GM18907 (cell line): Measurements from ENCODE around the gene SPRR2A.
"Not testable (repeated sequence)": the region's sequence is repeated elsewhere in the genome, so short reads cannot be mapped to it uniquely, and the experiment has no call there.

ENCODE experiments used
- ATAC-seq: cut with Tn5 transposase; IDR thresholded peaks from one replicate; pipeline ENCODE4 v1.9.1; 2021; ENCODE audit warnings: mild to moderate bottlenecking, moderate library complexity; ENCODE audit not compliant: unreplicated experiment

The SPRR2A gene

DNA sequence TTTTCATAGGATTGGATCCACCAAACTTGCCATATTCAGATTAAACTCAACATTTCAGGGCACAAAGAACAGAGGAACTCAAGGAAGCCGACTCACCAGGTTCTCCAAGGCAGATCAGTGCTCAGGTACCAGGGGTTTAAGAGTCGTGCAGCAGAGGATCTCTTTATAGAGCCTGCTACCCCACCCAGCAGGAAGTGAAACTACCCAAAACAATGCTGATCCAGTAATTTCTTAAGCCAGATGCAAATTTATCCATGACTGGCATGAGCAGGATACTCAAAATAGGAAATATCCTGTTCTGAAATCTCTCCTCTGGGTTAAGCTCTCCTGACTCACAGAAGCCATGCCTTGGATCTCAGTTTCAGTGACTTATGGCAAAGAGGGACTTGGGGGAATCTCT is at the start of gene SPRR2A:
Gene SPRR2A (minus strand): TSS at position 138 of the 400 bp plus-strand sequence. CDS start 777 bp downstream, outside the sequence.
- no peak for ATAC-seq

DNA sequence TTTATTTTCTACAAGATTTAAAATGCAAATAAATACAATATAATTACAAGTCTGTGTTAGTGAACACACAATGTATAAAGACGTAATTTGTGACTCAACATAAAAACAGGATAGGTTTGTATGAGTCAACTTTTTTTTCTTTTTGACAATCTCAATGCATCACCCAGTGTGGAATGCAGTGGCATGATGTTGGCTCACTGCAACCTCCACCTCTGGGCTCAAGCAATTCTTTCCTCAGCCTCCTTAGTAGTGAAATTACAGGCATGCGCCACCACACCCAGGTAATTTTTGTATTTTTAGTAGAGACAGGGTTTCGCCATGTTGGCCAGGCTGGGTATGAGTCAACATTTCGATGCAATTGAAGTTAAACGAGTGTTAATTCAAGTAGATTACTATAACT is 42.9 kb upstream of the SPRR2A start:
- ATAC-seq: no peak

DNA sequence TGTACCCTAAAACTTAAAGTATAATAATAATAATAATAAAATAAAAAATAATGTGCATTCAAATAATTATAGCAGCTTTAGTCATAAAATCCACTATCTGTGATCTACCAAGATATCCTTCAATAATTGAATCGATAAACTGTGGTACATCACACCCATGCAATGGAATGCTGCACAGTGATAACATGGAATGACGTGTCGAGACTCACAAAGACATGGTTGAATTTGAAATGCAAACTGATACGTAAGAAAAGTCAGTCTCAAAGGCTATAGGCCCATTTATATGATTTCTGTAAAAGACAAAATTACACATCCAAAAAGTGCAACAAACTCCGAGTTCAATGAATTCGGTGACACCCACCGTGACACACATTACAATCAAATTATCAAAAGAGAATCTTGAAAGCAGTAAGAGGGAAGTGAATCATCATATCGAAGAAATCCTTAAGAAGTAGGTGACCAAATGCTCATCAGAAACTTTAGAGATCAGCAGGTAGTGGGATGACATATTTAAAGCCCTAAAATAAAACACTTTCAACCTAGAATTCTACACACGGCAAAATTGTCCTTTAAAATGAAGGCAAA is 42.2 kb upstream of the SPRR2A start:
- no peak for ATAC-seq

DNA sequence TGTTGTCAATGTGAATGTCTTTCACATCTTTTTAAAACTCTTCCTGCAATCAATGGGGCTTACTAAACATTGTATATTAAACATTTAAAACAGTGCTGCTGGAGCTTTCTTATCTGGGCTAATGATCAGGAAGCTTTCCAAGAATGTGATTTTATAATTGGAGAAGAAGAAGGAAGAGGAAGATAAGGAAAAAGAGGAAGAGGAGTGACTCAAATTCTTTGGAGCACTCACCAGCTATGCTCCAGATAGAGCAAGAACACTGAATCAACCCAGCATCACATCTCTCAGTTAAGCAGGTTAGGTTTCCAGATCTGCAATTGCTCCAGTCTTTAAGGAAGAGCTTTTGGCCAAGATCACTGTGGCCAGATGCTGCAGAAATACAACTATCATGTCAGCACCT is 38.5 kb upstream of the SPRR2A start:
- no peak for ATAC-seq

DNA sequence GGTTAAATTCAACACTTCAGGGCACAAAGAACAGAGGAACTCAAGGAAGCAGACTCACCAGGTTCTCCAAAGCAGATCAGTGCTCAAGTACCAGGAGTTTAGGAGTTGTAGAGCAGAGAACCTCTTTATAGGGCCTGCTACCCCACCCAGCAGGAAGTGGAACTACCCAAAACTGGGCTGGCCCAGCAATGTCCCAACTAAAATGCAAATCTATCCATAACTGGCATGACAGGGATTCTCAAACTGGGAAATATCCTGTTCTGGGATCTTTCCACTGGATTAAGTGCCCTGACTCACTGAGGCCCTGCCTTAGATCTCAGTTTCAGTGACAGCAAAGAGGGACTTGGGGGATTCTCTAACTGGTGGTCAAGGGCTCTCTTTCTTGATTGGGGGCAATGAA is 37.1 kb upstream of the SPRR2A start, which contains the start of gene SPRR2E:
Gene SPRR2E (minus strand): TSS at position 101 of the 400 bp plus-strand sequence. CDS start 775 bp downstream, outside the sequence.
- no peak for ATAC-seq

DNA sequence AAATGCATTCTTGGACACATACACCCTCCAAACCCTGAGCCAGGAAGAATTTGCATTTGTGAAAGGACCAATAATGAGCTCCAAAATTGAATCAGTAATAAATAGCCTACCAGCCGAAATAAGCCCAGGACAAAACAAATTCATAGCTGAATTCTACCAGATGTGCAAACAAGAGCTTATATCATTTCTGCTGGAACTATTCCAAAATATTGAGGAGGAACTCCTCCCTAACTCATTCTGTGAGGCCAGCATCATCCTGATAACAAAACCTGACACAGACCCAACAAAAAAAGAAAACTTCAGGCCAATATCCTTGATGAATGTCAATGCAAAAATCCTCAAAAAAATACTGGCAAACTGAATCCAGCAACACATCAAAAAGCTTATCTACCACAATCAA is 30.3 kb upstream of the SPRR2A start:
- no peak for ATAC-seq

DNA sequence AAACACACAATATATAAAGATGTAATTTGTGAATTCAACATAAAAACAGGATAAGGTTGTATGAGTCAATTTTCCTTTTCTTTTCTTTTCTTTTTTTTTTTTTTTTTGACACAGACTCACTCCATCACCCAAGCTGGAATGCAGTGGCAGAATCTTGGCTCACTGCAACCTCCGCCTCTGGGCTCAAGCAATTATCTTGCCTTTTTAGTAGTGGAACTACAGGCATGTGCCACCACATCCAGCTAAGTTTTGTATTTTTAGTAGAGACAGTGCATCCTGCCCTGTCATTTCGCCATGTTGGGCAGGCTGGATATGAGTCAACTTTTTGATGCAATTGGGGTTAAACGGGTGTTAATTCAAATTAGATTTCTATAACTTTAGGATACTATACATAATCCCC is 24.4 kb upstream of the SPRR2A start:
- ATAC-seq: no peak

DNA sequence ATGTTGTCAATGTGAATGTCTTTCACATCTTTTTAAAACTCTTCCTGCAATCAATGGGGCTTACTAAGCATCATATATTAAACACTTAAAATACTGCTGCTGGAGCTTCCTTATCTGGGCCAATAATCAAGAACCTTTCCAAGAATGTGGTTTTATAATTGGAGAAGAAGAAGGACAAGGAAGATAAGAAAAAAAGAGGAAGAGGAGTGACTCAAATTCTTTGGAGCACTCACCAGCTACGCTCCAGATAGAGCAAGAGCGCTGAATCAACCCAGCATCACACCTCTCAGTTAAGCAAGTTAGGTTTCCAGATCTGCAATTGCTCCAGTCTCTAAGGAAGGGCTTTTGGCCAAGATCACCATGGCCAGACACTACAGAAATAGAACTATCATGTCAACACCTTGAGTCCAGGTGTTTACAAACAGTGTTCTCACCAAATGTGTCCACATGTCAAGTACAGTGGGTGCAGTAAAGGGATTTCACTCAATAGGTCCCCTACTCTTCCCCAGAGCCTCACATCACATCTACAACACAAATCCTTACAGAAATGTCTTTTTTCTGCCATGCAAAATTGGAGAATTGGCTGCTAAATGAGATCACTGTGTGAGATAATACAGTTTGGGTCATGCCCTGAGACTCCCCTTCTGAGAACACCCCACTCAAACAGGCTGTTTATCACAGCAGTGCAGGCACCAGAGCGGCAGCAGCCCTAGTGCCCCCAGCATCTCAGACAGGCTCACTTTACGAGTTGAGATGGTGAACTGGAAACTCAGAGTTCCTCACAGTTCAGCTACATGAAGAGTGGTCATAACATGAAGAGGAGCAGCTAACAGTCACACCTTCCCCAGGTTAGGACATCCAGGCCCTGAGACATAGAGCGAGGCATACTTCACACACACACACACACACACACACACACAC is 15.8 kb upstream of the SPRR2A start:
- ATAC-seq: no peak

DNA sequence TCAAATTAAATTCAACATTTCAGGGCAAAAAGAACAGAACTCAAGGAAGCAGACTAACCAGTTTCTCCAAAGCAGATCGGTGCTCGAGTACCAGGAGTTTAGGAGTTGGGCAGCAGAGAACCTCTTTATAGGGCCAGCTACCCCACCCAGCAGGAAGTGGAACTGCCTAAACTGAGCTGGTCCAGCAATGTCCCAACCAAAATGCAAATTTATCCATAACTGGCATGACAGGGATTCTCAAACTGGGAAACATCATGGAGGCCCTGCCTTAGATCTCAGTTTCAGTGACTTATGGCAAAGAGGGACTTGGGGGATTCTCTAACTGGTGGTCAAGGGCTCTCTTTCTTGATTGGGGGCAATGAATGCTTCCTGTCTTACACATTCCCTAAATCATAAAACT is 14.2 kb upstream of the SPRR2A start, which contains the start of gene SPRR2B:
Gene SPRR2B (minus strand): TSS at position 101 of the 400 bp plus-strand sequence. CDS start 772 bp downstream, outside the sequence.
- no peak for ATAC-seq

DNA sequence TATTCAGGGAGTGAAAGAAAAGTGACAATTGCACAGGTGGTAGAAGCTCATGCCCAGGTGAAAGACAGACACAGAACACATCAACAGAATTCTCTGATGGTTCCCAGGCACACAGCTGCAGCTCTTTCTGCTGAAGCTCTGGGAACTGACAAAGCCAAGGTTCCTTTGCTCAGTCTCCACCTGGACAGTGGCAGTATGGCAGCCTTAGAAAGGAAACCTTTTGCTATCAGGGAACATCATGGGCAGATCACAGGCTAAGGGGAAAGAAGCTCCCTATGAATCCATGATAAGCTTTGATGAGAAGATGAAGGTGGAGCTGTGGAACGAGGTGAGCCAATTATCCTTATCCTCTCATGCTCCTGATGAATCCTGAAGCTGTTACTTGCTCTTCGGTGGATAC is 12.9 kb upstream of the SPRR2A start:
- no peak for ATAC-seq

DNA sequence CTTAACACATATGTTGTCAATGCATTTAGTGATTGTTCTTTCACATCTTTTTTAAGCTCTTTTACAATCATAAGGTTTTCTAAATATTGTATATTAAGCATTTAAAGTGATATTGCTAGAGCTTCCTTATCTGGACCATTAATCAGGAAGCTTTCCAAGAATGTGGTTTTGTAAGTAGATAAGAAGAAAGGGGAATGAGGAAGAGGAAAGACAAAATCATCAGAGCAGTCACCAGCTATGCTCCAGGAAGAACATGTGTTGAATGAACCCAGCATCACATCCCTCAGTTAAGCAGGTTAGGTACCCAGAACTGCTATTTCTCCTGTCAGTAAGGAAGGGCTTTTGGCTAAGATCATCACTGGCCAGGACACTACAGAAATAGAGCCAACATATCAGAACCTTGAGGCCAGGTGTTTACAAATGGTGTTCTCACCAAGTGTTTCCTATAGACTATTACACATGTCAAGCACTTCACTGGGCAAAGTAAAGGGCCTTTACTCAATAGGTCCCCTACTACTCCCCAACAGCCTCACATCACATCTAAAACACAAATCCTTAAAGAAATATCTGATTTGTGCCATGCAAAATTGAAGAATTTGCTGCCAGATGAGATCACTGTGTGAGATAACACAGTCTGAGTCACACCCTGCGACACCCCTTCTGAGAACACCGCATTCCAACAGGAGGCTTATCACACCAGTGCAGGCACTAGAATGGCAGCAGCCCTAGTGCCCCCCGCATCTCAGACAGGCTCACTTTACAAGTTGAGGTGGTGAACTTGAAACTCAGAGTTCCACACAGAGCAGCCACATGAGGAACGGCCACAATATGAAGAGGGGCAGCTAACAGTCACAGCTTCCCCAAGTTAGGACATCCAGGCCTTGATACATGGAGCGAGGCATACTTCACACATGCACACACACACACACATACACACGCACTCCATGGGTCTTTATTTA is 1.8 kb upstream of the SPRR2A start:
- ATAC-seq: no peak

DNA sequence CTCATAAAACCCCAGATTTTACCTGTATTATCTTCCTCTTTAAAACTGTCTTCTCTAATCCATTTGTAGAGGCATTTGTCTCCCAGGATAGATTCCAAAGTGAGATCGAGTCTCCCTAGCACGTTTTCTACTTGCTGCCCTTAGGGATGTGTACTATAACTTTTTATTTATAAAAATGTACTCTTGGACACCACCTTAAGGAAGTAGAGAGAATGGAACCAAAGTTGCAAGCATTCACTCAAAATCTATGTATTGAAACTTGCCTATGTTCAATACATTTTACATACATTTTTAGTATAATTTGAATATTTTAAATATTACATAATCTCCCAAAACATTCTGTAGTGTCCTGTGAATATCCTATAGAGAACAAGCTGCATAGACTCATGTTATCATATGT is 842 bp upstream of the SPRR2A start:
- no peak for ATAC-seq

DNA sequence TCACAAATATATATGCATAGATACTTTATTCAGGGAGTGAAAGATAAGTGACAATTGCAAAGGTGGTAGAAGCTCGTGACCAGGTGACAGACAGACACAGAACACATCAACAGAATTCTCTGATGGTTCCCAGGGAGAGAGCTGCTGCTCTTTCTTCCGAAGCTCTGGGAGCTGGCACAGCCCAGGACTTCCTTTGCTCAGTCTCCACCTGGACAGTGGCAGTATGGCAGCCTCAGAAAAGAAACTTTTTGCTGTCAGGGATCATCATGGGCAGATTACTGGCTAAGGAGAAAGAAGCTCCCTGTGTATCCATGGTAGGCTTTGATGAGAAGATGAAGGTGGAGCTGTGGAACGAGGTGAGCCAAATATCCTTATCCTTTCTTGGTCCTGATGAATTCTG is 1.2 kb downstream of the SPRR2A start:
- ATAC-seq: not testable (repeated sequence)

DNA sequence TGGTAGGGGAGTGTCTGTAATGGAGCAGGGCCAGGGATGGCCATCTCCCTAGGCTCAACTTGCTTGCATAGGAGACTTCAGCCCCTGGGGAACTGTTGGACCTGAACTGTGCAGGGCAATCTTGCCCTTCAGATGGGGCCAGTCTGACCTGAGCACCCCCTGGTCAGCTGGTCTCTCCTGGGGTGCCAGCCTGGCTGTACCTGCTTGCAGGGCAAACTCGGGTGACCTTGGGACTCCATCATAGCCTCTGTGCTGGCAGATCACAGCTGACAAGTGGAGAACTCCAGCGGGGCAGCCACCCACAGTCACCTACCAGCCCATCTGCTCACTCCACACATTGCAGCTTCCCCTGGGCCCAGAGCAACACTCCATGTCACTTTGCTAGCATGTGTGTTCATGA is 8.1 kb downstream of the SPRR2A start:
- ATAC-seq: no peak

DNA sequence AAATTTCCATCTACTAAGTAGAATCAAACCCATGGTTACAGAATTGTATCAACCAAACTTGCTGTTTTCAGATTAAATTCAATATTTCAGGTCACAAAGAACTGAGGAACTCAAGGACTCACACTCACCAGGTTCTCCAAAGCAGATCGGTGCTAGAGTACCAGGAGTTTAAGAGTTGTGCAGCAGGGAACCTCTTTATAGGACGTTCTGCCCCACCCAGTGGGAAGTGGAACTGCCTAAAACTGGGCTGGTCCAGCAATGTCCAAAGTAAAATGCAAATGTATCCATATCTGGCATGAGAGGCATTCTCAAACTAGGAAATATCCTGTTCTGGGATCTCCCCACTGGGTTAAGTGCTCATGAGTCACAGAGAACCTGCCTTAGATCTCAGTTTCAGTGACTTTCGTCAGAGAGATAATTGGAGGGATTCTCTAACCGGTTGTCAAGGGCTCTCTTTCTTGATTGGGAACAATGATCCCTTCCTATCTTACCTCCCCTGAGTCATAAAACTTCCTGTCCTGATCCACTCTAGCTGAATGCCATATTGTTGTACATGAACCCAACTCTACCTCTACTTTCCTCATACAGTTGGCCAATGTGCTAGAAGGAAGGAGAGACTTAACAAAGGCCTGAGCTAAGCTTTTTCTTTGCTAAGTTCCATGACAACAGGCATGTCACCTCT is 16.2 kb downstream of the SPRR2A start, which contains the start of gene SPRR2D:
Gene SPRR2D (minus strand): TSS at position 171 of the 682 bp plus-strand sequence. CDS start 774 bp downstream, outside the sequence.
- no peak for ATAC-seq

DNA sequence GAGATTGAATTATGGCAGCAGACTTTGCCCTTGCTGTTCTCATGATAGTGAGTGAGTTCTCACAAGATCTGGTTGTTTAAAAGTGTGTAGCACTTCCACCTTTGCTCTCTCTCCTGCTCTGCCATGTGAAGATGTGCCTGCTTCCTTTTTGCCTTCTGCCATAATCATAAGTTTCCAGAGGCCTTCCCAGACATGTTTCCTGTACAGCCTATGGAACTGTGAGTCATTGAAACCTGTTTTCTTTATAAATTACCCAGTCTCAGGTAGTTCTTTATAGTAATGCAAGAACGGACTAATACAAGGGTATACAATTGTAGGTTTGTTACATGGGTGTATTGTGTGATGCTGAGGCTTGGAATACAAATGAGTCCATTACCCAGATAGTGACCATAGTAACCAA is 22.1 kb downstream of the SPRR2A start:
- no peak for ATAC-seq

DNA sequence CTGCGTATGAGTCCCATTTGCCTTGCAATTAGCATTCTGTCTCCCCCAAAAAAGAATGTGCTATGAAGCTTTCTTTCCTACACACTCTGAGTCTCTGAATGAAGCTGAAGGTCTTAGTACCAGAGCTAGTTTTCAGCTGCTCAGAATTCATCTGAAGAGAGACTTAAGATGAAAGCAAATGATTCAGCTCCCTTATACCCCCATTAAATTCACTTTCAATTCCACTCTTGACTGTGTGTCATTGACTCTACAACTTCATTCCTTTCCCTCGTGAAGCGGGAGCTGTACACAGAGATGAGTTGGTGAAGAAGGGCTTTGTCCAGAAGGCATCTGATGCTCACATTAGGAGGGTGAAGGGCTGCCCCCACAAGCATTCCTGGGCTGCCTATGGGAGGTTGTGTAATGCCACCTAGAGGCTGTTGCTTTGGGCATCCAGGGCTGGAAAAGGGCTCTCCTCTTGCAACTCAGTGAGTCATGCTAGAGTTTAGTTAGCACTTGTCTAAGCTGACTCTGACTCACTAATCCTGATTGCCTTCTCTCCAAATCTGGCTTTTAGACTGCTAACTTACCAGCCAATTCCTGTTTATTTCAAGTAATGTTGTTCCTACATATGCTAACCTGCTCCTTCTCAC is 24.5 kb downstream of the SPRR2A start:
- no peak for ATAC-seq

DNA sequence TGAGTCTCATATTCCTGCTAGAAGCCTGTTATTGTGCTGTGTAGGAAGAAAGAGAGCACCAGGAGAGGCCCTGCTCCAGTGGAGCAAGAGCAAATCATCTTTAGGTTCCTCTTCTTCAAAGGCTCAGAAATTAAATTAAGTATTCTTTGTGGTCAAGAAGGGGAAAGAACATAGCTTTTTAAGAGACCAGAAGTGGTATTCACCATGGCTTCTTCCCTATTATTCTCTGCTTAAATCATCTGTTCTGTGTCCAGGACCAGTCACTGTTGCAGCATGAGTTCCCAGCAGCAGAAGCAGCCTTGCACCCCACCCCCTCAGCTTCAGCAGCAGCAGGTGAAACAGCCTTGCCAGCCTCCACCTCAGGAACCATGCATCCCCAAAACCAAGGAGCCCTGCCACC is 25.2 kb downstream of the SPRR2A start:
- ATAC-seq: no peak

DNA sequence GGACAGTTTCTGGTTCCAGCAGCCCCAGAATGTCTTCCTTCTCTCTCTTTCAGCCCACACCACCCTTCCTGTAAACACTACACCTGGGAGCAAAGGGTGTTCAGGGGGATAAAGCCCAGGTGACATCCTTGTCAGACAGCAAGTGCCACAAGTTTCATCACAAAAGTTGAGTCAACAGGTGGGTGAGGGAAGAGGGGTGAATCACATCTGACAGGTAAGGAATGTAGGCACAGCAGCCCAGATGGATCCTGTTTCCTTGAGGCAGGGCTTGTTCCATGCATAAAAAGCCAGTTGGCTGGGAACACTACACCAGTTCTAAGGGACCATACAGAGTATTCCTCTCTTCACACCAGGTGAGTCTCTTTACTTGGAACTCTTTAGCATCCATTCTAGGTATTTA is 26.4 kb downstream of the SPRR2A start, which contains the start of gene SPRR1B:
Gene SPRR1B (plus strand): TSS at position 309 of the 400 bp plus-strand sequence. CDS start 1,143 bp downstream, outside the sequence.
- ATAC-seq: no peak

DNA sequence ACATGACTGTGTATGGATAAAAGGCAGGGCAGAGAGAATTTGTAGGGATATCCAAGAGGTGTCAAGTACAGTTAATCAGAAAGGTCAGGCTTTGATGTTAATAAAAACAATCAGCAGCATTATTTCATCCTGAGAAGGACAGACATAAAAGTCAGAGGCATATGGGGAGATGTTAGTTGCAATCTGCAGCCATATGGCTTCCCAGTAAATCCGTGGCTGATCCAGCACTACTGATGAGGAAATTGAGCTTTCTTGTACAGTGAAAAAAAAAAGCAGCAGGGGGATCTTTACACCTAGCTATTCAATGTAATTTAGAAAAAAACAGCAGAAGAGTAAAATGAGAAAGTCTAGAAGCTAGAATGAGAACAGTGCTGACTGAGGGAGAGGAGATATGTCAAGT is 28.5 kb downstream of the SPRR2A start:
- ATAC-seq: no peak
